Common myeloid progenitor, CD34-positive (primary cell): ENCODE measurements around the gene SP3.

Experiments used
- CTCF ChIA-PET: fragments of 350-600 bp; sonication (Branson Sonifier 250); formaldehyde crosslinking; loops from one replicate; lab custom pipeline; 2021; ENCODE audit warnings: antibody characterized with exemption; lab: Charles Lee
- POLR2A ChIA-PET: fragments of 350-600 bp; sonication (Branson Sonifier 250); formaldehyde crosslinking; loops from one replicate; lab custom pipeline; 2021; ENCODE audit warnings: antibody characterized with exemption; lab: Charles Lee
- DNase-seq, 3 donors: peaks; one replicate each; pipeline versions ENCODE4 v3.0.0 to v3.0.0-alpha.2; 2013
- H3K27ac ChIP-seq, 2 experiments: 1 replicate in 1 of 2; 2 replicates in 1 of 2; pipeline ENCODE4 v1.7.0; 2013; ENCODE audit warnings: inconsistent platforms in 2 of 2, low read length in 2 of 2, mild to moderate bottlenecking in 2 of 2, low read depth in 1 of 2, moderate library complexity in 1 of 2; ENCODE audit not compliant: severe bottlenecking in 2 of 2, insufficient read depth in 1 of 2, poor library complexity in 1 of 2
- H3K27me3 ChIP-seq, 5 experiments: replicated peaks in 2 of 5; 1 replicate in 3 of 5; 2 replicates in 2 of 5; pipeline versions ENCODE4 v1.6.1 to v1.7.0; 2013; ENCODE audit warnings: low read length in 4 of 5, mild to moderate bottlenecking in 2 of 5, moderate library complexity in 2 of 5, inconsistent platforms in 1 of 5; ENCODE audit not compliant: insufficient read depth in 5 of 5, control insufficient read depth in 4 of 5
- H3K36me3 ChIP-seq, 4 experiments: 1 replicate in 2 of 4; 2 replicates in 2 of 4; pipeline versions ENCODE4 v1.6.1 to v1.7.0; 2013; ENCODE audit warnings: low read length in 3 of 4, control low read depth in 1 of 4, mild to moderate bottlenecking in 1 of 4; ENCODE audit not compliant: control insufficient read depth in 4 of 4, insufficient read depth in 4 of 4
- H3K4me1 ChIP-seq, 4 experiments: 1 replicate in 3 of 4; 2 replicates in 1 of 4; pipeline versions ENCODE4 v1.6.1 to v1.7.1; 2013; ENCODE audit warnings: low read length in 3 of 4, mild to moderate bottlenecking in 3 of 4, control low read depth in 1 of 4, inconsistent platforms in 1 of 4, moderate library complexity in 1 of 4; ENCODE audit not compliant: control insufficient read depth in 4 of 4, insufficient read depth in 4 of 4; ENCODE audit errors: control extremely low read depth in 1 of 4
- H3K4me3 ChIP-seq, 7 experiments: 1 replicate in 4 of 7; 2 replicates in 3 of 7; pipeline versions ENCODE4 v1.5.1 to v1.7.0; 2013; ENCODE audit warnings: mild to moderate bottlenecking in 7 of 7, low read length in 6 of 7, moderate library complexity in 6 of 7, inconsistent platforms in 2 of 7, low read depth in 2 of 7, control low read depth in 1 of 7; ENCODE audit not compliant: insufficient read depth in 4 of 7, control insufficient read depth in 1 of 7; ENCODE audit errors: extremely low read depth in 1 of 7
- H3K9me3 ChIP-seq, 5 experiments: 1 replicate in 4 of 5; 2 replicates in 1 of 5; pipeline versions ENCODE4 v1.6.1 to v1.7.1; 2013; ENCODE audit warnings: low read length in 4 of 5, mild to moderate bottlenecking in 2 of 5, inconsistent platforms in 1 of 5, low read depth in 1 of 5, moderate library complexity in 1 of 5; ENCODE audit not compliant: control insufficient read depth in 4 of 5, insufficient read depth in 2 of 5; ENCODE audit errors: control extremely low read depth in 1 of 5
- WGBS: methylation state at CpG from one replicate; pipeline ENCODE4 v1.1.5; 2013; ENCODE audit not compliant: insufficient coverage; 5-methylcytosine and 5-hydroxymethylcytosine counted together

SP3 gene

DNA sequence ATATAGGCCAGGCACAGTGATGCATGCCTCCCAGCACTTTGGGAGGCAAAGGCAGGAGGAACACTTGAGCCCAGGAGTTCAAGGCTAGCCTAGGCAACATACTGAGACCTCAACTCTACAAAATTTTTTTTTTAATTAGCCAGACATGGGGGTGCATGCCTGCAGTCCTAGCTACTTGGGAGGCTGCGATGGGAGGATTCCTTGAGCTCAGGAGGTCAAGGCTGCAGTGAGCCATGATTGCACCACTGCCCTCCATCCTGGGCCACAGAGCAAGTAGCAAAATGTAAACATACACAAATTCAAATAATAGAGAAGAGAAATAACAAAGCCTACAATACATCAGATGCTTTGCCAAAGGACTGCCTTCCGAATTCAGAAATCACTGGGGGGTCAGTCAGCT lies 7.0 kb upstream of the SP3 start:
- 100% methylated on average over 2 of the region's 2 CpGs for WGBS
- CTCF ChIA-PET: interaction anchor here (1.0 kb wide), 1 partner anchor 14 kb away, joined by 3 read pairs; no protein-coding TSS in a partner anchor

DNA sequence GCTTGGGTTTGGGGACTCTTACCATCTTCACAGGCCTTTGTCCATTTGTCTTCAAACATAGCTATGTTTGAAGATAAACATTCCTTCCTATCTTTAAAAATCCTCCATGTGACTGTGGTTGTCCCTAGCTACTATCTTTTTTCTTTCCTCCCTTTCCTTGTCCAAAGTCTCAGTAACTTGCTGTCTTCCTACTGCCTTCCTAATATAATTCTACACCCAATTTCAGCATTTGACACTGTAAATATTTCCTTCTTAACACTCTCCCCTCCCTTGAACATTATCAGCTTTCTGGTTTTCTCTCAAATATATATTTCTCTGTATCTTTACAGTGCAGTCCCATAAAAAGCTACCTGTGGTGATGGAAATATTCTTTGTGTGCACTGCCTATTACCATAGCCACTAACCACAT lies 5.3 kb upstream of the SP3 start:
- no peak for DNase-seq
- Histone ChIP-seq H3K9me3 (no peaks in the 10 kb centered on the region), H3K36me3 (no peaks in the 10 kb centered on the region), H3K27ac (peak overlapping the region in 1 of 2 experiments; percentile 19), H3K27me3 (no peaks in the 10 kb centered on the region), H3K4me3 (no peak overlapping the region), H3K4me1 (peaks cover 4 to 12% (median 10%) of the 10 kb centered on the region in 4 experiments)
- CTCF ChIA-PET: interaction anchor here (0.6 to 1.5 kb wide), 8 partner anchors 8 to 70 kb away, joined by 3 to 4 read pairs (median 3); no protein-coding TSS in a partner anchor
- POLR2A ChIA-PET: no interaction called here

More for the DNA sequence above, 7.0 kb upstream of the SP3 start:
- Histone ChIP-seq H3K4me1 (peaks cover 0 to under 1% (median 0%) of the 10 kb centered on the region in 4 experiments), H3K4me3 (no peak overlapping the region), H3K27me3 (no peaks in the 10 kb centered on the region), H3K27ac (no peak overlapping the region), H3K36me3 (no peaks in the 10 kb centered on the region), H3K9me3 (no peaks in the 10 kb centered on the region)
- no peak for DNase-seq
- POLR2A ChIA-PET: no interaction called here

DNA sequence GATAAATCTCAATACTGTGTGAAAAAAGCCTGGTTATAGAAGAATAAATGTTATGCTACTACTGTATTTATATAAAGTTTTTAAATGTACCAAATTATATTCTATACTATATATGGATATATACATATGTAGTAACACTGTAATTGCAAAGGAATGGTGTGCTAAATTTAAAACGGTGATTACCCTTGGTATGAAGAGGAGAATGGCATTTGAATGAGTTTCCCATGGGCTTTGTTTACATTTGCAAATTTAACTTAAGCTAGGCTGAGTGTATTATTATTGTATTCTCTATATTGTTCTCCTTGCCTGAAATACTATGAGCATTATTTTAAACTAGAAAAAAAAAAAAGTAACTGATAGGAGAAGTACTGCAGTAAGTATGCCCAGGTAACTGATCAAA lies 4.7 kb upstream of the SP3 start:
- H3K4me3 ChIP-seq: no peak overlapping the region
- no peak for DNase-seq
- H3K9me3 ChIP-seq: no peaks in the 10 kb centered on the region
- CTCF ChIA-PET: interaction anchor here (1.0 to 1.5 kb wide), 4 partner anchors 9 to 71 kb away, joined by 3 to 4 read pairs (median 3); no protein-coding TSS in a partner anchor
- H3K27ac ChIP-seq: no peak overlapping the region
- peaks cover 4 to 12% (median 10%) of the 10 kb centered on the region in 4 experiments for H3K4me1 ChIP-seq
- H3K27me3 ChIP-seq: no peaks in the 10 kb centered on the region
- no peaks in the 10 kb centered on the region for H3K36me3 ChIP-seq
- POLR2A ChIA-PET: no interaction called here
- no CpG with 5 or more reads among the region's 1 CpG for WGBS

DNA sequence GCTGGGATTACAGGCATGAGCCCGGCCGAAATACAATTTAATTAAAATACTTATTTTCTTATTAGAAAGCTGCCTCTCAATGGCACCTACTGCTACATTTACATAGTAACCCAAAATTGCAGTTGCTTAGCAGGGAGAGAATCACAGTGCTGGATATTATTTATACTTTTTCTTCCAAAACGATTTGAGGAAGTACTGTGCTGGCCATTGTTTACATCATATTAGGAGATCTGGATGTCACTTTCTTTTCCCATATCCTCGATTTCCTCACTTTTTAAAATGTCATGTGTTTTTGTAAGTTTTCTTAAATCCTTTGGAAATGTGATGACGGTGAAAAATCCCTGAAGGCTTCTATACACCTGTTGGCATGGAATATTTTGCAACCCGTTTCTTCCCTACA lies 3.4 kb upstream of the SP3 start:
- WGBS: 100% methylated on average over 1 of the region's 6 CpGs
- no peak for DNase-seq
- H3K9me3 ChIP-seq: no peaks in the 10 kb centered on the region
- CTCF ChIA-PET: no interaction called here
- POLR2A ChIA-PET: no interaction called here
- H3K4me3 ChIP-seq: no peak overlapping the region
- H3K27me3 ChIP-seq: no peaks in the 10 kb centered on the region
- no peak overlapping the region for H3K27ac ChIP-seq
- H3K4me1 ChIP-seq: peaks cover 4 to 12% (median 10%) of the 10 kb centered on the region in 4 experiments
- no peaks in the 10 kb centered on the region for H3K36me3 ChIP-seq

DNA sequence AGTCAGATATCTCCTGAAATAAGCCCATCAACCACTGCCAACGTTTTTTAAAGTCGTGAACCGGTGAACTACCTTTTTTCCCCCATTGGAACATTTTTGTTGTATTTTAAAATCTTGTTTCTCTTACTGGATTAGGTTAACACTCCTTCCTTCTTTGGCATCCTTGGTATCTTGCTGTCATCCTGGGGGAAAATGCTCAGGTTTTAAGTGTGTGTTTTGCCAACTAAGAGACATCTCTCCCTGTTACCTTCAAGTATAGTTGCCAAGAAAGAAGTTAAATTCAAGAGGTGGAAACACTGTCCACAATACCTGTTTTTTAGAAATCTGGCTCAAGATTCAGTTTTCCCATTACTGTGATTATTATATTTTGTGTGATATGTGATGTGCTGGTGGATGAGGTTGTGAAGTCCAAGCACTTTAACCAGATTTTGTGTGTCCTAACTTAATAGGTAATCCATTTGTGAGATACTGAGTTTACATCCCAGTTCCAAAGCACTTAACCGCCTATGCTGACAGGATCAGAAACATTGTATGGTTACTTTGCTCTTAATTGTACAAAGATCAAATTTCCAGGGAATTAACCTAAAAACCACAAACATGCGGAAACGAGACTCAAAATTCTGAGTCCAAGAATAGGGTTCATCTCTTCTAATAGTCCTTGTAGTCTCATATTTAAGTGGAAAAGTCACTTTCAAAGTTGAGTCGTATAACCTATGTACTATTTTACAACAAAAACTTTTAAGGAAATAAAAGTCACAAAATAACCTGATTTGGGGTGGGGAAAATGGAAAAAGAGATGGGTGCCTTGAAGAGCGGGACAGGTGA lies 1.3 kb upstream of the SP3 start:
- ChIA-PET CTCF (interaction anchor here (0.6 kb wide), 1 partner anchor 1524 kb away, joined by 3 read pairs; no protein-coding TSS in a partner anchor), POLR2A (interaction anchor here (0.6 to 1.0 kb wide), 2 partner anchors 74 to 1735 kb away, joined by 3 to 5 read pairs; no protein-coding TSS in a partner anchor)
- Histone ChIP-seq H3K9me3 (no peaks in the 10 kb centered on the region), H3K4me3 (peak overlapping the region in 6 of 7 experiments; percentile 79 to 93 (median 88)), H3K4me1 (peaks cover 13 to 22% (median 20%) of the 10 kb centered on the region in 4 experiments), H3K27ac (peak overlapping the region; percentile 85 to 94), H3K36me3 (peaks cover 0 to 3% (median 1%) of the 10 kb centered on the region in 4 experiments), H3K27me3 (no peaks in the 10 kb centered on the region)
- no peak for DNase-seq
- 28% methylated on average over 4 of the region's 8 CpGs for WGBS

DNA sequence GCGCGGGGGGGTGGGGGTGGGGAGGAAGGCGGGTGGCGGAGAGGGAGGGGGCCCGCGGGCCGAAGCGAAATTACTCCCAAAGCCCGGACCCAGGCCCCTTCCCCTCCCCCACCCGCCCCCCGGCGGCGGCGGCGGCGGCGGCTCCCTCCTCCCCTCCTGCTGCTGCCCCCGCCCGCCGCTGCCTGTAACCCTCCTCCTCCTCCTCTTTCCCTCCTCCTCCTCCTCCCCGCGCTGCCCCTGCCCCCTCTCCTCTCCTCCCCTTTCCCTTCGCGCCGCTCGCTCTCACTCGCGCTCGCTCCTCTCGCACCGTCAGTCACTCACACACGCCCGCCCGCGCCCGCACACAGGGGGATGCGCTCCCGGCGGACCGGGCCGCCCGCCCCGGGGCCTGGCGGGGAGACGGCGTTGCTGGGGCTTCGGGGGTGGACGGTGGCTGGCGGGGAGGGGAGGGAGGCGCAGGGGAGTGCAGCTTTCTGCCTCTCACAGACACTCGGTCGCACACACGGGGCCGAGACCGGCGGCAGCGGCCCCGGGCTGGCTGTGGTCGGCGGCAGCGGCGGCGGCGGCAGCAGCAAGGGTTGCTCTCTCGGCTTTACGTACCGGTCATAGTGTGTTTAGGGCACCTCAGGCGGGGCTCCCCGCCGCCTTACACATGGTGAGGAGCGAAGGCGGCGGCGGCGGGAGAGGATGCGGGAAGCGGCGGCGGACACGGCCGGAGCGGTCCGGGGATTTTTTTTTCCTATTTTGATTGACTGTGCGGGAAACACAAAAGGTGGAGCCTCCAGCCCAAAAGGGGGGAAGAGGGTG lies 405 bp downstream of the SP3 start:
- Histone ChIP-seq H3K27ac (peak overlapping the region; percentile 85 to 94), H3K4me1 (peaks cover 13 to 31% (median 20%) of the 10 kb centered on the region in 4 experiments), H3K36me3 (peaks cover 5 to 15% (median 7%) of the 10 kb centered on the region in 4 experiments), H3K4me3 (peak overlapping the region; percentile 79 to 95 (median 88)), H3K27me3 (no peaks in the 10 kb centered on the region), H3K9me3 (peaks cover 0 to 4% (median 0%) of the 10 kb centered on the region in 5 experiments)
- whole genome bisulfite sequencing: 0% methylated on average over 31 of the region's 84 CpGs
- peak; percentile 77 to 93 (median 89) for DNase-seq
- CTCF ChIA-PET: interaction anchor here (1.5 kb wide), 1 partner anchor 87 kb away, joined by 3 read pairs; no protein-coding TSS in a partner anchor
- POLR2A ChIA-PET: interaction anchor here (0.9 kb wide), 1 partner anchor 17 kb away, joined by 3 read pairs; no protein-coding TSS in a partner anchor
